HG03196 (cell line): Measurements from ENCODE around the gene WDFY4.

Source experiments
- ATAC-seq: cut with Tn5 transposase; IDR thresholded peaks from one replicate; pipeline ENCODE4 v1.9.1; 2021; ENCODE audit not compliant: unreplicated experiment

WDFY4 gene

DNA sequence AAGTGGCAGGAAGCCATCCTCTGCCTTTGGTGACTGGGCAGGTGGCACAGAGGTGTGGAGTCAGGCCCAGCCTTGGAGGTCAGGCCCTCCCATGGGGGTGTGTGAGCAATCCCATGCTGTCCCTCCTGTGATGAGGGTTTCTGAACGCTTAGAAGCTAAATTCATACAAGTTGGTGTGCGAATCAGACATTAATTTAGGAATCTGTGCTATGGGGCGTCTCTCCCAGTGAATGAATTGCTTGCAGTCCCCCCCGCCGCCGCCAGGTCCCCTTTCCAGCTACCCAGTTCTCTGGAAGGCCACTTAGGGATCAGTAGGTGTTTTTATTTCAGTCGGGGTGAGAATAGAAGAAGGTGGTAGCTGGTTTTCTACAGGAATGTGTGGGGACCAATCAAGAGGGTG, 217.4 kb downstream of the WDFY4 start:
- no peak for ATAC-seq

DNA sequence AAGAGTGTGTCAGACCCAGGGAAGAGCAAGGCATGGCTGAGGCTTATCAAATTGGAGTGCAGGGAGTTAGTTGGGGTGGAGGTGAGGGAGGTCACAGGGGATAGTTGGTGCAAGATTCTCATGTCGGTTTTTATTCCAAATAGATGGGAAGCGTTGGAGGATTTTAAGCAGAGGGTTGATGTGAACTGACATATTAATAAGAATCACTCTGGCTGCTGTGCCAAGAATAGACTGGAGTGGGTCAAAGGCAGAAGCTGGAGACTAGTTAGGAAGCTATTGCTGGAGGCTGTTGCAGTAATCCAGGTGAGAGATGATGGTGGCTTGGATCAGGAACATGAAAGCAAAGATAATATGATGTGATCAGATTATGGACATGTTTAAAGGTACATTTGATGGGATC, 218.5 kb downstream of the WDFY4 start:
- no peak for ATAC-seq

DNA sequence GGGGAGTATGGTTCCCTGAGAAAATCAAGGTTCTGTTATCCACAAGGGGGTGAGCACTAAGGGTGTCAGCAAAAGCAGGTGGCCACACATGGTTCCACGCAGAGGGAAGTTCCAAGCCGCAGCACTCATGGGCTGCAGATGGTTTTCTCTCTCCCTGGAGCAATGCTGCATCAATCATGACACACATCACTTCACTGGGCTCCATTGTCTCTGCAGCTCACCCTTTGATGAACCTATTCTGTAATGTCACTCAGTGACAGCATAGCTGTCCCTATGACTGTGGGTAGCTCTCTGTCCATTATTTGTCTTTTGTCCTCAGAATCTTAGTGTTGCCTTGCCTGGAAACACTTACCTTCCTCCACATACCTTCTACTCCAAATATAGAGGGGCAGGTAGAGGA, 220.2 kb downstream of the WDFY4 start:
- no peak for ATAC-seq

DNA sequence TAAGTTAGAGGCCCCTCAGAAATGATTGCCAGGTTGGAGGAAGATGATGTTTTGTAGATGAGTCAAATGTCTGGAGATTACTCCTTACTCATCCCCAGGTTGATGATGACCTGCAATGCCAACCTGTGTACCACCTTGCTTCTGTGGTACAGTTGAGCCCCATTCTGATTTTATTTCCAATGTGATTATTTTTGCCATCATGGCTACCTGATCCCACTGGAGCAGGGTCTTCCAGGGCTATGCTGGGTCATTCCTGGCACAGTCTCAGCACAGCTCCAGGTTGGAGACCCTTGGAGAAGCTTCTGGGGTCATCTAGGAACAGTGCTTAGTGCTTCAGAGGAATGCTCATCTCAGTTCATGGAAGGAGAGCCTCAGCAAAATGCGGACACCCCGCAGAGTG, 220.6 kb downstream of the WDFY4 start:
- no peak for ATAC-seq

DNA sequence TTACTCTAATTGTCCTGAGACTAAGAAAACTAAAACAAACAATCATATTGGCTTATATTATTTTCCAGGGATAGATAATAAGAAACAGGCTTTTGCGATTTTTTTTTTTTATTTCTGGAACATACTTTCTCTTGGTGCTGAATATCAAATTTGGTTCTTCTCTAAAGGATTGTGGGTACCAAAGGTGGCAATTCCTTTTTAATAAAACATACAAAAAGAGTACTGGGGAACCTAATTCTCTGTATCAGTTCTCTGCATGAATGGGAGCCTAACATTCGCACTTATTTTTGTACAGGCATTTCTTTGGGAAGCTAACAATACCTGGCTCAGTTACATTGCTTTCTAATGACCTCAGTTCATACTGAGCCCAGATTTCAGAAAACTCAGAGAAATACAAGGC, 222.2 kb downstream of the WDFY4 start:
- ATAC-seq, result no peak

DNA sequence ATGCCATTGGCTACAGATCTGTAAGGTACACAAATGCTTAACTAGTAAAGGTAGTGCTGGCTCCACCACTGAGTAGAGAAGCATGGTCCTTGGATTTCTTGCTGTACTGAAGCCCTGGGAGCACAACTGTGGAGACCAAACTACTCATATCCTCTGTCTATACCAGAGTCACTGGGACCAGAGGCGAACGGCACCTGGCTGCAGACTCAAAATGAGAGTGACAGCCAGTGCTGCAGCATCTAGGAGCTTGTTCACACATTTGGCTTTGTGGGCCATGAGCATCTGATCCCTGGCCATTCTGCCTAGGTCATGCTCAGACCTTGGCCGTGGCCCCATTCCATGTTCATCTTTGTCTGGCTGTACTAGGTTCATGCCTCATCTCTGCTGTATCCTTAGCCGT, 223.1 kb downstream of the WDFY4 start:
- ATAC-seq, result no peak

DNA sequence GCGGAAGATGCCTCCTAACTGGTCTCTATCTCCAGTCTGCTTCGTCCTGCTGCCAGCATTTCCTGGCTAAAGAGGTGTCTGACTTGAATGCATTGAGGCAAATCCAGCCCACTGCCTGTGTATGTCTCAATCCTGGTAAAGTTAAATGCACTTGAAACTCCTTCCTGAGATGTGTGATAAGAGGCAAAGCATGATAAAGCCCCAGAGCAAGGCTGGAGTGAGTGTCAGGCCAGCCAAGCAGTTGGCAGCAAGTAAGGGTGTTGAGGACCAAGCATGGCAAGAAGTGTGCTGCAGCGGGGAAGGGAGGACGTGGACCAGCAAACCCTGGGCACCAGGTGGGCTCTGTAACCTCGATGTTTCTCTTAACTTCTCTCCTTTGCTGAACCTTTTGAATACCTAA, 225.9 kb downstream of the WDFY4 start:
- ATAC-seq, result no peak

DNA sequence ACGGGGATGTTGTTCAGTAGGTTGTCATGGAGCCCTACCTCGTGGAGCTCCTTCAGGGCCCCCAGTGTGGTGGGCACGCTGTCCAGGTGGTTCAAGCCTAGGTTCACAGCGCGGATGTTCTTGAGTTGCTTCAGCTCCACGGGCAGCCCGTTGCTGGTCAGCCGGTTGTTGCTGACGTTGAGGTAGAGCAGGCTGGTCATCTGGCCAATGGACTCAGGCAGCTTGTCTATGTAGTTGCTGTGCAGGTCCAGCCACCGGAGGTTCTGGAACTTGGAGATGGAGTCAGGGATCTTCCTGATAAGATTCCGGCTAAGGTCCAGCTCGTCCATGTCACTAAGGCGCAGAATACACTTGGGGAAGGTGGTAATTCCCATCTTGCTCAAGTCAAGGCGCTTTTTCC, 229.0 kb downstream of the WDFY4 start:
- no peak for ATAC-seq

DNA sequence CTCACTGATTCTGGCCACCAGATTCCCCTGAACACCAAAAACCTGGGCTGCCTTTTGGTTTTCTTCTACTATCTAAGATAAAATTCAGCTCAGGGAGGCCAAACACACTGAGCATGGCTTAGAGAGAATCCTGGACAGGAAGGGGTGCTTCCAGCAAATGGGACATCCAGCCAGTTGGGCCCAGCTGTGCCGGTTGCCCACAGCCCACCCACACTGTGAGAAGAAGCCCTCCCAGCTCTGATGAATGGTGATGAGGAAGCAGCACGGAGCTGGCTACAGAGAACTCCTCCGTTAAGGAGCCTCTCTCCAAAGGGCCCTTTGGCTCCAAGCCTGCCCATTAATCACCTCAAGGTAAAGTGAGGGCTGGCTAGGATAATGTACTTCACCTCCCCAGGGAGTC, 239.1 kb downstream of the WDFY4 start:
- ATAC-seq, result no peak

DNA sequence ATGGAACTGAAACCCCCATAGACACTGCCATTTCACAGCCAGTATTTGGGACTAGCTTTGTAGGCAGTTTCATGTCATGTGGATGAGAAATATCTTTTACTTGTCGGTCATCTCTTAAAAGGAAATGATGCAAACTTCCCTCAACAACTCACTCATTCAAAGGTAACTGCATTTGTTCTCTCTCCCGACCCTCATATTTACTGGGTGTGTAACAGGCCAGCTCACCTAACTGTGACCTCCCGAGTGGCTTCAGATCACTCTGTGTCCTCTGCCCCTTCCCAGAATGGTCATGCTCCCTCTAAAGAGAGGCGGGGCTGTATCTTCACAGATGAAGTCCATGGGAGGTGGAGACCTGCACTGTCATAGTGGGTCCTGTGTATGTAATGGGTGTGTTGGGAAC, 240.3 kb downstream of the WDFY4 start:
- no peak for ATAC-seq

DNA sequence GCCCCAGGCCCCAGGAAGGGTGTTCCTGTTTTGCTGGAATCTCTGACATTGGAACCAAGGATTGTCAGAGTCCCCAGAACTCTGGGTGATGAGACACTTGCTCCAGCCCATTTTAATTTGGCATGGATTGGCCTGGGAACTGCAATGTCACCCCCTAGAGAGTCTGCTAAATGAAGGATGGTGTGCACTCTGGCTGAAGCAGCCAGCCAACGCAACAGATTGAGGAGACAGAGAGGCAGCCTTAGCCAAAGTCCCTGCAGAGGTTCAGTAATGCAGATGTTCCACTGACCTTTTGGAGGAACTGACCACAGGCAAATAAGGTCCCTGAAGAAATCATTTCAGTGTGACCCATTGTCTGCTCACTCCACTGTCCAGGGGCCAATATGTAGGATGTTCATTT, 241.6 kb downstream of the WDFY4 start:
- no peak for ATAC-seq

DNA sequence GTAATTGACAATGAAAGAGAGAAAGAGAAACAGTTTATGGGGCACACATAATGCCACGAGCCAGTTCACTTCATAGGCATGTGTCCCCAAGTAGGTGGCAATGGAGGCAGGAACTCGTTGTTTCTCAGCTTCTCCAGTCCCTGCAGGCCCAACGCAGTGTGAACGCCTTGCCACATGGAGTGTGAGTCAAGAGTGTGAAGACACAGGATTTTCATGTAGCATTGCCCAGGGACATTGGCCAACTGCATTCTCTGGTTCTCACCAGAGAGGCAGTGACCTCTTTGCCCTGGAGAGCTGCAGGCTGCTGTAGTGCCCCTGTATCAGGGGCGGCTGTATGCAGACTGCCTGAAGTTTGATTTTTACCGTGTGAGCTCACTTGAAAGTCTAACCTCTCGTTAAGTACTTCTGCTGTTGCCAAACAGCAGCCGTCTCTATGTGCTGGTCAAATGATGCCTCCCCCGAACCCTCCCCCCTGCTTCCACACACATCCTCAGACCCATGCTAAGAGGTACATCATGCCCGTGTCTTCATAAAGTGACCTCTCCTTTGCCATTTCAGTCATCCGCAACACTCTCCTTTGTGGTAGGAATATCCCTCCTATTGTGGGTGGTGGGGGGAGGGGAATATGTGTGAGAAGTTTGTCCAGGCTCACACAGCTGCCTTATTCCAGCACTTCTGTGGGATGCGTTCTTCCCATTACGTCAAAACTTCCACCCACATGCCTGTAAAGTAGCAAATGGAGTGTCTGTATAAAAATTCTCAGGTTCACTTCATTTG, 242.3 kb downstream of the WDFY4 start:
- ATAC-seq, result no peak

DNA sequence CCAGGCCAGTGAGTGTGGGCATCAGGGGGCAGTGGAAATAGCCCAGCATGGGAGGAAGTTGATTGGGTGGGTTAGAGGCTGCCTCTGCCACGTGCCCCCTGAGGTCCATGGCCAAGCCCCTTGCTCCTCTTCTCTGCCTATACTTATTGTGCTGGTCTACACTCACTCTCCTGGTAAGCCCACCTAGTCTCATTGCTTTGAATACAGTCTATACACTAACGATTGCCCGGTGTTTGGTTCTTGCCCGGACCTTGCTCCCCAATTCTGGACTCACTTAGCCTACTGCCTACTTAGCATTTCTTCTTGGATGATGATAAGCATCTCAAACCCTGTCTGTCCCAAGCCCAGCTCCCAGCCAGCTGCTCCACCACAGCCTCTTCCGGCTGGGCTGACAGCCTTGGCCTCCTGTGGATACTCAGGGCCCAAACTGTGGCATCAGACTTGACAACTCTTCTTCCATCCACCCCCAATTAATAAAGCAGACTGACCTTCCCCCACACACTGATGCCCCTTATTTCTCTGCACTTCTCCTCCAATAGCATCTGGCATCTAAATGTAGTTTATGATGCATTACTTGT, 244.8 kb downstream of the WDFY4 start:
- ATAC-seq, result no peak

DNA sequence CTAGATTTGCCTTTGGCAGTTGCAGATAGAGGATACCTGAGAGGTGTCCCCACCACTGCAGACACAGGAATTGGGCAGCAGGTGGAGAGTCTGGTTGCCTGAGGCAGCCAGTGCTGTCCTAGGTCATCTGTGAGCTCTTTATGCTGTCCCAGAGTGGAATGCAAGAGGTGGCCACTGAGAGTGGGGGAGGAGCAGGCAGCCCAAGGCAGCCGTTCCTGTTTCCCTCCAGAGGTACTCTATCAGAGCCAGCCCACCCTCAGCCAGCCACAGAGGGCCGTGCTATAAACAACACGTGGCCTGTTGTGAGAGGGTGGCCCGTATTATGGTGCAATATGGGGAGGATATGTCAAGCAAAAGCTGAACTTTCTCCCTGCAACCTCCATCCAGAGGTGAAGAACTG, 246.5 kb downstream of the WDFY4 start:
- ATAC-seq, result no peak

DNA sequence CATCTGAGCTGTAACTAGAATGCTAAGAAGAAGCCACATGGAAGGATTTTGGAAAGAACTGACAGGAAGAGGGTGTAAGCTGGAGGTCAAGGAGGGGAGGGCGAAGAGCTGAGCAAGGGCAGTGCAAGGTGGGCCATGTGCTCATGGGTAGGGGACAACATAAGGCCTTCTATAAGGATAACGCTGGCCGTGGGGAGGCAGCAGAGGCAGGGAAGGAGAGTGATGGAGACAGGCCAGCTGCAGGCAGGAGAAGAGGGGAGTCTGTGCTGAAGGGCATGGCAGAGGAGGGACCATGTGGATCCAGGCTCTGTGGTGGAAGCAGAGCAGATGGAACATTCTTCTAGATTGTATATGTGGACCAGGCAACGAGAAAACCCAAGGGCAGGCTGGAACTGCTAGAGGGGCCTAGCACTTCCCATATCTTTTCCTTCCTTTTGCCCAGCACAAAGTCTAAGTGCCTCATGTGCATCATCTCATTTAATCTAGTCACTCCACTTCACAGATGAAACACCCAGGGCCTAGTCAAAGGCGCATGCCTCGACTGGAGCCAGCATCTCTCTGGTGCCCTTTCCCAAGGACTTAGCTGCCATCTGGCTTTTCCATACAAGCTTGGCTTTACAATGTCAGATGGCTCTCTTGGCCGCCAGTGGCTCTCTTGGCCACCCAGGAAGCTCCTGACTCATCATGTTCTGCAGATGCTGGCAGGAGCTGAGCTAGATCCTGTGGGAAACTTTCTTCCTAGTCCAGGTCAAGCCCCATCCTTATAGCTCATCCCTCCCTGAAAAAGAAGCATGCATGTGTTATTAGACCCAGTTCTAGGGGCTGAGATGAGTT, 248.4 kb downstream of the WDFY4 start:
- ATAC-seq, result no peak

DNA sequence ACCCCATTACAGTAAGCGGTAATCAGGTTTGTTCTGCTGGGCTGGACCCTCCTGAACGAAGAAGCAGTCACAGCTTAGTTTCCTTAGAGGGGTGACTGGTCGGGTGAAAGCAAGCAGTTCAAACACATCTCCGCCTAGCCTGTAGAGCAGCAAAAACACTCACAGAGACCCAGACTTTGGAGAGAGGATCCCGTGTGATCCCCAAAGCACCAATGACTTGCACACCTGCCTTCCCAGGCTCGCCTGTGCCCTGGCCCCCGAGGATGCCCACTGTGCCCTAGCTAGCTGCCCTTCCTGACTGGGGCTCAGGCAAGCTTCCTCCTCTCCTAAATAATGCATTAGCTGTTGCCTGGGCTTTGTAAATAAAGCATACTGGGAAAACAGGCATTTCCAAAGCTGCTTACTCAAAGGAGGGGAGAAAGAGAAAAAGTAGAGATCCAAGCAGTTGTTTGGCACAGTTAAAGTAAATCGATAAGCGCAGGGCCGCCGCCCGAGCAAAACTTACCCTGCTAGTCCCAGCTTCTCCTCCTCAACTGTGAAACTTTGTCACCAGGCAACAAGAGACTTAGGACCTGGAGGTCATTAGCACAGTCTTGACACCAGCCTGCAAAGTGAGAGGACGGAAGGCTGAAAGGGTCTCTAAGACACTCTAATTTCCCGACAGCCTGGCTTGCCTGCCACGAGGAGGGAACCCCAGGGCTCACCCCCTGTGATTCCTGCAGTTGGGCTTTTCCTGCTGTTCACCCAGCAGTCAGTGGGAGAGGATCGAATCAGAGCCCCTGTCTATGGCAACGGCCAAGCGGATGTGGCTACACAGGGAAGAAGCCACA, 250.2 kb downstream of the WDFY4 start:
- no peak for ATAC-seq

DNA sequence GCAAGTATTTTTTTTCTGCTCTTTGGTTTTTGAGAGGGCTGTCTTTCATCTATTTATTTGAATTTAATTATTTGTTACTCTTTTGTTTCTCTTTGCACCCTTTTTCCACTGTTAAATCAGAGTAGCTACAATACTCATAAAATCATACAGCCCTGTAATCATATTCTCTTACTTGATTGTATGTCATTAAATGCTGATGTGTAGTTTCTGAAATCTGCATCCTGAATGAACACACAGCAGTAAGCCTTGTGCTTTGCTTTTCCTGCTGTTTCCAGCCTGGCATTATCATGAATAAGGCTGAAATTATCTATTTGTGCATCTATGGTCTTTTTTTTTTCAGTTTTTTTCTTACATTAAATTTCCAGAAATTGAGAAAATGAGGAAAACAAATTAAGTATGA, 250.9 kb downstream of the WDFY4 start:
- ATAC-seq, result no peak

DNA sequence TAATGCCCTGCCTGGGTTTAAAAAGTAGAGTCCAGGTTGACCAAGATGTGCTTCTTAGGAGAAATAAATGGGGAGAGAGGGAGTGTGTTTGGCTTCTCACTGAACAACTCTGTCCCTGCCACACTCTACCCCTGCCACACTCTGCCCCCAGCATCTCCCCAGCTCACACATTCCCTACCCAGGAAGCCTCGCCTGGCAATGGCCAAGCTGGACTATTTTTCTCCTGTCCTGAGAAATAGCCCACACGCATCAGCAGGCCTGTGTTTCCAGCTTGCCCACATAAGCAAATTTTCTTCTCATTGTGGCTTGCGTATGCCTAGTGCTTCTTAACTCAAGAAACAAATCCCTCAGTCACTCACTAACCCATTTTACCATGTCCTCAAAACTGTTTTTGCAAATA, 253.1 kb downstream of the WDFY4 start:
- ATAC-seq, result no peak

DNA sequence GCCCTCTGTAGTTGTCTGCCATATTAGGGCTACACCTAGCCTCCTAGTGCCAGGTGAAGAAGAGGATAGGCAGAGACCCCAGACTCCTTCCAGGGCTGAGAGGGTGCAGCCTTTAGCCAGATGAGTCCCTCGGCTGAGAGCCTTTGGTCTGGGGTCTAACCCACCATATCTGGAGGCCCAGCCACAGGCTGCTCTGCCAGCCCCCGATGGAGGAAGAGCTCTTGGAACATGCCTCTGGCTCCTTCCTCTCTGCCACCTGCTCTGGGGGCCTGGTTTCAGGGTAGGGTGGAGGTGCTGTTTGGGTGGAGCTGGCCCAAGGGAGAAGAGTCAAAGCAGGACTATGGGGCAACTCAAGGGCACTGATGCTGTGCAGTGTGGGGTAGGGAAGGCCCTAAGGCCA, 253.6 kb downstream of the WDFY4 start:
- no peak for ATAC-seq

DNA sequence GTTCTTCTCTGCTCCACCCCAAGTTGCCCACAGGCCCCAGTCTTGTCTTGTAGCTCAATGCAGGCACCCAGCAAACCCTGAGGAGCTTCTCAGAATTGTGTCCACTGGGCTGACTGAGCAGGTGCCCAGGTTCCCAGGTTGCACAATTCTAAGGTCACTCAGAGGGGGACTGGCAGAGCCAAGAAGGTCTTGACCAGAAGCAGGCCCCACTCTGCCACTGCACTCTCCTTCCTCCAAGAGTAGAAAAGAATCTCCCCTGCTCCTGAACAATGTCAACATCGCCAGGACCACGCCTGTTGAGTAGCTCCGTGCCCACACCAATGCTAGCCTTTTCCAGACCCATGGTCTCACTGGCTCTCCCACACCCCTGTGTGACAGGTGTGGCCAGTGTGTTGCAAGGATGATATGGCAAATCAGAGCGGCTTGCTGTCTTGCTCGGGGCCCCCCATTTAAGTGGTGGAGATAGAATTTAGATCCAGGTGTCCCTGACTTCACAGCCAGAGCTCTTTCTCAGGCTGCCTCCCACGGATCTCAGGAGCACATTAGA, 254.4 kb downstream of the WDFY4 start:
- no peak for ATAC-seq

DNA sequence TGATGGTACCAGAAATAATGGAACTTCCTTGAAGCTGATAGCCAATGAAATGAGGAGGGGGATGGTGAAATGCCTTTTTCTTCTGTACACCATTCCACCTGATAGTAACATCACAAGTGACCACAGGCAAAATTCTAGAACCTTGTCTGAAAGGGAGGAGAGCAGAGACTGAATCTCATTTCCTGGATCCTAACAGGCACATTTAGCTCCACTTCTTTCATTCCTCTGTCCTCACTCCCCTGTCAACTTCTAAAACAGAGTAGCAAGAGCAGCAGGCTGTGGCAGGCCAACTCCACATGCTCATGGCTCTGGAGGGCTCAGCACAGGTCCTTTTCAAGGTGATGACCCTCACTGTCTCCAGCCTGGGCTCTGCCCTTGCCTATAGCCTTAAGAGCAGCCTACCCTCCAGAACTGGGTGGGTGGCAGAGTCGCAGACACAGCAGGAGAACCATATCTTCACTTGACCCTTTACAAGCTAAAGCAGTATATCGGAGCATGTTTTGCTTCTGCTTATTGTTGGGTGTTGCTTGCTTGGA, 255.2 kb downstream of the WDFY4 start, which contains the start of gene LRRC18:
Gene LRRC18, minus strand, starts transcription at position 51 of the 536 bp plus-strand sequence. CDS start 25,685 bp downstream, outside the sequence.
- no peak for ATAC-seq
